Cardiac septum (tissue), 1 donor: Measurements from ENCODE around the gene PHLDB2. TPM values are rescaled to one million over a fixed set of nuclear protein-coding genes. Genes with fewer than 3 reads are reported as not detected.

Source experiments
- DNase-seq: peaks from one replicate; pipeline ENCODE4 v3.0.0-alpha.2; 2020; ENCODE audit warnings: low spot score
- intact Hi-C: fragments of 100-400 bp; cut with DNase I; formaldehyde crosslinking; loops from one replicate; pipeline ENCODE4 v1.14.0; 2022
- total RNA-seq: library from RNA; stranded (reverse); fragmentation: NEBNext Ultra II Directional; extraction: Animal tissue kit (Norgen Biotek cat#: 25700); gene quantifications from one replicate; pipeline ENCODE4 v1.2.1, GENCODE V29; 2021
- donor health status: DM: no; HTN: no; CAD: no.

Gene PHLDB2
- total RNA-seq, 1 donor from 2014 or later = 184 TPM

- intact Hi-C loops = no loop called here
- no peak for DNase-seq
These were observed 89.7 kb downstream of the PHLDB2 start for GRCh38 chr3:111948786-111949185.

GRCh38 chr3:111949712-111950111 lies 90.6 kb downstream of the PHLDB2 start:
- no peak for DNase-seq
- intact Hi-C loops = no loop called here

GRCh38 chr3:111951032-111951431 lies 92.0 kb downstream of the PHLDB2 start:
- intact Hi-C loops = no loop called here
- no peak for DNase-seq

- intact Hi-C loops = no loop called here
- DNase-seq = no peak
These were observed 93.0 kb downstream of the PHLDB2 start for GRCh38 chr3:111952086-111952485.

- intact Hi-C loops = no loop called here
- DNase-seq = no peak
These were observed 93.9 kb downstream of the PHLDB2 start for GRCh38 chr3:111952866-111953450.

- intact Hi-C loops = no loop called here
- DNase-seq = no peak
These were observed 95.3 kb downstream of the PHLDB2 start for GRCh38 chr3:111954228-111954990.

- no peak for DNase-seq
- intact Hi-C loops = no loop called here
These were observed 96.8 kb downstream of the PHLDB2 start for GRCh38 chr3:111955876-111956275.

- DNase-seq = no peak
- intact Hi-C loops = no loop called here
These were observed 97.4 kb downstream of the PHLDB2 start for GRCh38 chr3:111956449-111956848.

GRCh38 chr3:111956995-111957734 lies 98.1 kb downstream of the PHLDB2 start:
- DNase-seq = no peak
- intact Hi-C loops = no loop called here

GRCh38 chr3:111961461-111962164 lies 102.5 kb downstream of the PHLDB2 start:
- intact Hi-C loops = no loop called here

GRCh38 chr3:111963424-111963823 lies 104.4 kb downstream of the PHLDB2 start:
- no peak for DNase-seq
- intact Hi-C loops = no loop called here

More at GRCh38 chr3:111961461-111962164, 102.5 kb downstream of the PHLDB2 start:
- no peak for DNase-seq

- no peak for DNase-seq
- intact Hi-C loops = loop anchor here (5.0 kb wide), 1 partner anchor 43 kb away; no protein-coding TSS in a partner anchor
These were observed 106.4 kb downstream of the PHLDB2 start for GRCh38 chr3:111965484-111965883.

- no peak for DNase-seq
- intact Hi-C loops = loop anchor here (2.0 to 5.0 kb wide), 3 partner anchors 45 to 250 kb away; no protein-coding TSS in a partner anchor
These were observed 108.0 kb downstream of the PHLDB2 start for GRCh38 chr3:111967068-111967467.

GRCh38 chr3:111967651-111968274 lies 108.7 kb downstream of the PHLDB2 start:
- intact Hi-C loops = loop anchor here (2.0 to 5.0 kb wide), 3 partner anchors 45 to 251 kb away; no protein-coding TSS in a partner anchor
- DNase-seq = peak; percentile 90

- intact Hi-C loops = loop anchor here (5.0 kb wide), 1 partner anchor 46 kb away; no protein-coding TSS in a partner anchor
These were observed 109.4 kb downstream of the PHLDB2 start for GRCh38 chr3:111968319-111969054.

GRCh38 chr3:111970376-111970775 lies 111.3 kb downstream of the PHLDB2 start:
- DNase-seq = no peak
- intact Hi-C loops = no loop called here

More at GRCh38 chr3:111968319-111969054, 109.4 kb downstream of the PHLDB2 start:
- DNase-seq = no peak

GRCh38 chr3:111971533-111972130 lies 112.6 kb downstream of the PHLDB2 start:
- peak; percentile 81 for DNase-seq
- intact Hi-C loops = no loop called here

- intact Hi-C loops = no loop called here
These were observed 113.8 kb downstream of the PHLDB2 start for GRCh38 chr3:111972891-111973290.

More at GRCh38 chr3:111972891-111973290, 113.8 kb downstream of the PHLDB2 start:
- DNase-seq = no peak
